ENCODE measurements around the gene SHQ1.

Gene SHQ1

DNA sequence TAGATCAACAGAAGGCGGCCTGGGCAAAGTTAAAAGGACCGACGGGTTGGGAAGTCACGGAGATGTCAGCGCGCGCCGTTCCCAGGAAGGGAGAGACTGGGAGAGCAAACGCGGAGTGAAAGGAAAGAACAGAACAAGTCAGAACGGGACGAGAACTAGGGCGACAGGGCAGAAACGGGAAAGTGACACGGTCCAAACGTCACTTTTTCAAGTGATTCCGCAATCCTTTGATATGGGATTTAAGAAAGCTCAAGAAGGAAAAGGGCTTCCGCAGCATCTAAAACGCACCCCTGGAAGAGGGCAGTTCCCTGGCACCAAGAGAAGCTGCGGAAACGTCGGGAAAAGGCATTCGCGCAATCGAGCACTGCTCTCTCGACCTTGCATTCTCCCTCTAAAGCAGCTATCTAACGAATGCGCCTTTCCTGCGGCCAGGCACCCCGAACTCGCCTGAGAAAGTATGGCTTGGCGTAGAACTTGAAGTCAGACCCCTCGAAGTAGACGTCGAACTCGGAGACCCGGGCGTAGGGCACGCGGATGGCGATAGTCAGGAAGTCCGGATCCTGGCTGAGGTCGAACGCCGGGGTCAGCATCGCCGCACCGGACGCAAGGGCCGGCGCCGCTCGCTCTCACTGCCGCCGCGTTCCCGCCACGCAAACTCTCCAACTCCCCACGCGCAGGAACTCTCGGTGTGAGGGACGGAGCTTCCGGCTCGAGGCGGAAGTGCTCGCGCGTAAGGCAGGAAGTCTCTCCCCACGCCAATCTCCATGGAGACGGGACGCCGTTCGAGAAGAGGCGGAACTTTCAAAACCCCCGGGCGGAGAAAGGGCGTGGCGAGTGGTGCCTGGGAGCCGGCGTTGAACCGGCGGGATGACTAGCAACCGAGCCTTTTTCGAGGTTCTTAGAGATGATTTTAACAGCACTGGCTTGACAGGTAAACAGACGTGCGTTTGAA lies at the start of gene SHQ1:
Gene SHQ1 (minus strand): TSS at position 695 of the 952 bp plus-strand sequence. CDS start 105 bp downstream, at position 590.
- peak; percentile 55 for DNase-seq

- no peak for DNase-seq
Observed at GRCh38 chr3:72897758-72898007, 49.4 kb upstream of the SHQ1 start.

GRCh38 chr3:72896996-72897757 lies 48.9 kb upstream of the SHQ1 start:
- no peak for DNase-seq

DNA sequence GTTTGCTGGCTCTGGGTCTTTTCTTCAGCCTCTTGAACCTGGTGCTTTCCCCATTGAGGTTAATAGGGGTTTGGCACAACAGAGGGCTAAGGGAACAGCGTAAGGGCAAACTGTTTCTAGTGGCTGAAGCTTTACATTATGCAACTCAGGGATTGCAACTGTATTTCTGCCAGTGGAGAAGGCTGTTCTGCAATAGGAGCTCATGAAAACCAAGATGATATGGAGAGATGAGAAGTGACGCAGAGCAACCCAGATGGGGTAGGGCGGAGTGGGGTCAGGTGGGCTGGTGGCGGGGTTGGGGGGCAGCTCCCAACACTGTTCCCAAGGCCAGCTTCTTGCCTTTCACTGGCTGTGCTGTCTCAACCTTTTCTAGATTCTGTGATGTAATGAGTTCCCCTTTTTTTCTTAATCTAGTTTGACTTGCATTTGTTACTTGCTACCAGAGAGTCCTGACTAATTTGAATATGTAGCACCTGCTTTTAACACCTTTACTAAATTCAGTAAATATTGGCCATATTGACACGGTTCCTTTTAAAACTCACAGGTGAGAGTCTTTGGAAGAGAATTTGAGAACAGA lies 46.8 kb upstream of the SHQ1 start:
- no peak for DNase-seq

GRCh38 chr3:72892870-72893269 lies 44.6 kb upstream of the SHQ1 start:
- DNase-seq: peak; percentile 39

GRCh38 chr3:72892081-72892775 lies 44.0 kb upstream of the SHQ1 start:
- DNase-seq: no peak

GRCh38 chr3:72891053-72891855 lies 43.0 kb upstream of the SHQ1 start:
- no peak for DNase-seq

DNA sequence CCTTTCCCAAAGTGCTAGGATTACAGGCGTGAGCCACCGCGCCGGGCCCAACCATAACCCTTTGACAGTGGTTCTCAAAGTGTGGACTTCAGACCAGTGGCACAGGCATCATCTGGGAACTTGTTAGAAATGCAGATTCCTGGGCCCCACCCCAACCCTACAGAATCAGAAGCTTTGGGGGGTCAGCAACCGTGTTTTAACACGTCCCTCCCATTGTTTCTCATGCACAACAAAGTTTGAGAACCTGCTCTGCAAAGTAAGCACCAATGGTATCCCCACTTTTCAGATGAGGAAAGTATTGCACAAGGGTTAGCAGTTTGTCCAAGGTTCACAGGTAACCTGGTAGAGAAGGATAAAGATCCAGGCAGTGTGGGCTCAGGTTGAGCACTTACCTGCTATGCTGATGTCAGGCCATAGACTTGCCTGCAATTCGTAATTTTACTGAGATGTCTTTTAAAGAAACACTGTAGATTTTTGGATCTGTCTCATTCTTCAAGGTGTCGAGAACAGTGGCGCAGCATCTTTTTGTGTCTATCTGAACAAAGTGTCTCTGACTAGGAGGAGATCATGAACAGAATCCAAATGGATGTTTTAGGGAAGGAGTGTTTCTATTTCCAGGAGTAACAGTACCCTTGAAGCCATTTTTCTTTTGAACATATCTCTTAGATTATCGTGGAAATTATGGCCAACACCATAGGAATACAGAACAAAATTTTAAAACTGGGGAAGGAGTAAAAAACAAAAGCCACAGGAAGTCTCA lies 42.1 kb upstream of the SHQ1 start:
- DNase-seq: no peak

GRCh38 chr3:72889310-72890165 lies 41.3 kb upstream of the SHQ1 start:
- no peak for DNase-seq

DNA sequence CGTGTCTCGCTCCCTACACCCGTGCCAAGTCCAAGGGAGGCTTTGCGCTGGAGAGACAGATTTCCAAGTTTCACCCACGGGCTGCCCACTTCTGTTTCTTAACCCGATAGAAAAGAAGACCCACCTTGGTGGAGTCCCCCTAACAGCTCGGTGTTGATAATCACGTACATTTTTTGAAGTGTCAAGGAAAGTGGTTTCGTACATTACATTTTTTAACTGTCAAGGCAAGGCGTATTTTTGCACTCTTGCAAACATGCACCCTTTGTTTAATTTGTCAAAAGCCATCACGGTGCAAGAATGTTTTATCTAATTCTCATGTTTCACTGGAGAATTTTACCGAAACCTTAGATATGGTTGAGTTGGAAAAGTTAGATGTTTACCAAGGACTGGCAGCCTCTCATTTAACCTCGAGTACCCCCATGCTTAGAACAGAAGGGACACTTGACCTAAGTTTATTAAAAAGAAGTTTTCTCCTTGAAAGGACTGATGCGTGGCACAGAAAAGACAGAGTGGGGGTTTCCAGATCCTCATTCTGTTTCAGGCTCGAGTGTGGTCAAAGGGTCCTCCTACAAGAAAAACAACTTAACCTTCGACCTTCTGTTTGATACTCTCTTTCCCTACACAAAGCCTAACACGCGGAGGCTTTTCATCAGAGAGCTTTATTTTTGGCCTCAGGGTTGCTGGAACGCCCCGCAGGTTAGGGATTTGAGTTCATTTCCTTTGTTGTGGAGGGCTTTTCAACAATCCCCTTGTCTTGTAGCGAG lies 40.5 kb upstream of the SHQ1 start:
- DNase-seq: no peak

GRCh38 chr3:72887705-72888545 lies 39.7 kb upstream of the SHQ1 start, which contains the start of gene GXYLT2:
Gene GXYLT2, plus strand, starts transcription at chr3:72888046. Its CDS starts 188 bp downstream, at chr3:72888234.
- DNase-seq: peak; percentile 67

DNA sequence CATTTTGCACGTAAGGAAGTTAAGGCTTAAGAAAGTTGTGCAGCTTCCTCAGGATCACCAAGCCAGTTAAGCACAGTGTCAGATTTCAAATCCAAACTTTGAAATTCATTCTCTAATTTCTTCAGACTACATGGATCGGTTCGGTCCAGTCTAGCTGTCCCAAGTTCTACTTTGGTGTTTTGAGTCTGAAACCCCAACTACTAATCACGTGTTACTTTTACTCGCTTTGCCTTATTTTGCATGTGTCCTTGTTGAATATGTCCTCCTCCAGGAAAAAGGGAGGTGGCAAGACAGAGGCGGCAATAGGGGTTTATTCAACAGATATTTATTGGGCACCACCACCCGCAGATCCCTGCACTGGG lies 39.1 kb upstream of the SHQ1 start:
- no peak for DNase-seq

GRCh38 chr3:72872183-72872582 lies 23.9 kb upstream of the SHQ1 start:
- no peak for DNase-seq

GRCh38 chr3:72862314-72863090 lies 14.3 kb upstream of the SHQ1 start:
- DNase-seq: no peak

GRCh38 chr3:72860846-72861245 lies 12.6 kb upstream of the SHQ1 start:
- DNase-seq: no peak

GRCh38 chr3:72860053-72860452 lies 11.8 kb upstream of the SHQ1 start:
- DNase-seq: no peak

DNA sequence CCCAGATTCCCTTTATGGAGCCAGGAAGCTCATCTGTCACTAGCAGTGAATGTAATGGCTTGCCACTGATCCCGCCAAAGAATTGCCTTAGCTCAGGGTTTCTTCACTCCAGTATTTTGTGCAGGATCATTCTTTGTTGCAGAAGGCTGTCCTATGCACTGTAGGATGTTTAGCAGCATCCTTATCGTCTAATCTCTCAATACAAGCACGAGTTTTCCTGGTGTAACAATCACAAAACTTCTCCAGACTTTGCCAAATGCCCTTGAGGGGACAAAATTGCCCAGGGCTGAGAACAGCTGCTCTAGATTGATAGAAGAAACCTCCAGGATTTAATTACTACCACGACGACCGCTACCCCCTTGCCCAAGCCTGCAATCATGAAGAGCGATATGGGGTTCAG lies 6.8 kb upstream of the SHQ1 start:
- DNase-seq: no peak

DNA sequence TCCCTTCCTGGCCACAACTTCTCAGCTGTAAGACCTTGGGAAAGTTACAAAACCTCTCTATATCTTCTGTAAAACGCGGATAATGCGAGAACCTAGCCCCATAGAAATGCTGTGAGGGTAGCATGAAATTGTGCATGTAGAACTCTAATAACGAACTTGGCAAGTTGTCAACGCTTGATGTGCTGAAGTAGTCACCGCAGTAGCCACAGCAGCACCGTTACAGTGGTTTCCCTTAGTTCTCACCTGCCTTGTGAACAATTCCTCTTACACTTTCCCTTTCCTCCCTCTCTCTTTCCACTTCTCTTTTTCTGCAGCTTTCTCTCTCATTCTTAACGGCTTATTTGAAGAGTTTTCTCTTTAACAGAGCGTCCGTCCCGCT lies 447 bp upstream of the SHQ1 start:
- no peak for DNase-seq

All from 8988T (cell line).